K562 (cell line): Measurements from ENCODE around the gene PRPSAP1. TPM values are rescaled to one million over a fixed set of nuclear protein-coding genes. Genes with fewer than 3 reads are reported as not detected.
A peak's percentile ranks its signal among the peaks of the same experiment; 100 is the strongest.

Experiments
- BRCA1 ChIP-seq, 2 experiments: fragments of 450-650 bp in 1 of 2; sonication (generic) in 1 of 2; formaldehyde crosslinking in 1 of 2; IDR thresholded peaks; 2 replicates each; pipeline versions ENCODE4 v1.5.0 to v1.6.1; 2017 to 2020; ENCODE audit warnings: mild to moderate bottlenecking in 1 of 2, missing genetic modification reagents in 1 of 2
- DNMT1 ChIP-seq: fragments of 450-650 bp; IDR thresholded peaks from 2 replicates; pipeline ENCODE4 v1.6.1; 2016; ENCODE audit warnings: antibody characterized with exemption, mild to moderate bottlenecking
- EHMT2 ChIP-seq: fragments of 450-650 bp; IDR thresholded peaks from 2 replicates; pipeline ENCODE4 v1.6.1; 2018; ENCODE audit warnings: antibody characterized with exemption
- ERF ChIP-seq: fragments of 450-650 bp; formaldehyde crosslinking; IDR thresholded peaks from 2 replicates; pipeline ENCODE4 v1.4.0; 2020; ENCODE audit warnings: mild to moderate bottlenecking, mixed read lengths
- GATA2 ChIP-seq: sonication (generic); formaldehyde crosslinking; IDR thresholded peaks from 2 replicates; pipeline ENCODE4 v1.4.0; 2020; ENCODE audit warnings: mild to moderate bottlenecking, missing genetic modification reagents
- HDAC1 ChIP-seq, 2 experiments: fragments of 450-650 bp; IDR thresholded peaks; 2 replicates each; pipeline ENCODE4 v1.6.1; 2016 to 2017; ENCODE audit warnings: inconsistent platforms in 1 of 2, mild to moderate bottlenecking in 1 of 2, moderate library complexity in 1 of 2
- HES1 ChIP-seq: fragments of 450-650 bp; IDR thresholded peaks from 2 replicates; pipeline ENCODE4 v1.6.1; 2016; ENCODE audit warnings: low read depth, mild to moderate bottlenecking, moderate library complexity
- HMBOX1 ChIP-seq: sonication (generic); IDR thresholded peaks from 2 replicates; pipeline ENCODE4 v1.6.1; 2016
- HSF4 ChIP-seq: fragments of 250-450 bp; sonication (Bioruptor Pico); IDR thresholded peaks from 2 replicates; pipeline ENCODE4 v2.1.2; 2022; ENCODE audit warnings: mild to moderate bottlenecking, moderate library complexity, borderline replicate concordance
- IRF2 ChIP-seq: sonication (generic); formaldehyde crosslinking; IDR thresholded peaks from 2 replicates; pipeline ENCODE4 v1.8.1; 2022; ENCODE audit warnings: mild to moderate bottlenecking, missing genetic modification reagents
- IRF9 ChIP-seq: fragments of 450-650 bp; IDR thresholded peaks from 2 replicates; pipeline ENCODE4 v1.6.1; 2016; ENCODE audit warnings: missing biosample characterization, missing genetic modification characterization
- JUND ChIP-seq, 2 experiments: IDR thresholded peaks; 2 replicates in 1 of 2; 3 replicates in 1 of 2; pipeline ENCODE4 v1.6.1; 2011; ENCODE audit warnings: borderline replicate concordance in 2 of 2, low read depth in 2 of 2, low read length in 2 of 2, improper control_type of control experiment in 1 of 2, missing biosample characterization in 1 of 2, missing genetic modification characterization in 1 of 2, missing genetic modification reagents in 1 of 2
- KHSRP ChIP-seq: fragments of 450-650 bp; IDR thresholded peaks from 2 replicates; pipeline ENCODE4 v1.6.1; 2017
- MAFF ChIP-seq: IDR thresholded peaks from 2 replicates; pipeline ENCODE4 v1.6.1; 2012; ENCODE audit warnings: low read length, improper control_type of control experiment
- MTA1 ChIP-seq: fragments of 450-650 bp; IDR thresholded peaks from 2 replicates; pipeline ENCODE4 v1.6.1; 2017; ENCODE audit warnings: borderline replicate concordance
- NFATC3 ChIP-seq: fragments of 450-650 bp; IDR thresholded peaks from 2 replicates; pipeline ENCODE4 v1.6.1; 2017; ENCODE audit warnings: mild to moderate bottlenecking
- NR2F6 ChIP-seq: fragments of 450-650 bp; formaldehyde crosslinking; IDR thresholded peaks from 2 replicates; pipeline ENCODE4 v1.4.0; 2020; ENCODE audit warnings: mild to moderate bottlenecking
- PHB ChIP-seq: fragments of 250-450 bp; sonication (Bioruptor Pico); IDR thresholded peaks from 2 replicates; pipeline ENCODE4 v1.5.0; 2021
- PHF8 ChIP-seq: fragments of 200-600 bp; sonication (generic); IDR thresholded peaks from 2 replicates; pipeline ENCODE4 v1.6.1; 2012; ENCODE audit warnings: mixed run types, mild to moderate bottlenecking, inconsistent platforms, low read length, moderate library complexity, borderline replicate concordance
- PRMT5 ChIP-seq: sonication (generic); formaldehyde crosslinking; IDR thresholded peaks from 2 replicates; pipeline ENCODE4 v1.5.0; 2020; ENCODE audit warnings: missing genetic modification reagents
- RAD21 ChIP-seq, 2 experiments: fragments of 250-450 bp in 1 of 2; fragments of 450-650 bp in 1 of 2; sonication (Bioruptor Pico) in 1 of 2; formaldehyde crosslinking in 1 of 2; IDR thresholded peaks in 1 of 2; conservative IDR thresholded peaks in 1 of 2; 2 replicates each; pipeline versions ENCODE4 v1.4.0 to v1.8.0; 2020 to 2022; ENCODE audit warnings: mild to moderate bottlenecking in 2 of 2, moderate library complexity in 1 of 2
- SMARCE1 ChIP-seq: fragments of 450-650 bp; IDR thresholded peaks from 2 replicates; pipeline ENCODE4 v1.7.1; 2016; ENCODE audit warnings: mild to moderate bottlenecking
- TBP ChIP-seq: optimal IDR thresholded peaks from 2 replicates; pipeline ENCODE3; 2011; ENCODE audit warnings: low read depth, low read length, improper control_type of control experiment
- U2AF1 ChIP-seq: fragments of 200-400 bp; formaldehyde crosslinking; optimal IDR thresholded peaks from 2 replicates; pipeline ENCODE3; 2017; ENCODE audit warnings: mild to moderate bottlenecking, low read depth, low read length, moderate library complexity
- XRCC5 ChIP-seq: fragments of 200-400 bp; formaldehyde crosslinking; IDR thresholded peaks from 2 replicates; pipeline ENCODE4 v1.6.1; 2017; ENCODE audit warnings: low read depth, mild to moderate bottlenecking, low read length
- ZNF165 ChIP-seq: fragments of 250-450 bp; sonication (Bioruptor Pico); IDR thresholded peaks from 2 replicates; pipeline ENCODE4 v1.4.0; 2020; ENCODE audit warnings: borderline replicate concordance
- ZNF668 ChIP-seq: fragments of 250-450 bp; sonication (Bioruptor Pico); IDR thresholded peaks from 2 replicates; pipeline ENCODE4 v1.8.0; 2022; ENCODE audit warnings: mild to moderate bottlenecking, inconsistent platforms
- polyA plus RNA-seq, 8 experiments: library from polyadenylated mRNA; depleted of rRNA in 4 of 8; stranded (reverse) in 5 of 8; unstranded in 3 of 8; fragments of >200 nt; fragmentation: Nextera tagmentation in 2 of 8; fragmentation: Illumina TruSeq in 1 of 8; extraction: Ambion mirVana in 2 of 8; extraction: Trizol in 1 of 8; gene quantifications; 2 replicates each; pipeline versions ENCODE4 v1.2.1 to v1.2.3, GENCODE V29; 2011 to 2014; ENCODE audit warnings: inconsistent platforms in 1 of 8, missing spikeins in 1 of 8
- total RNA-seq, 7 experiments: library from RNA; depleted of rRNA in 6 of 7; stranded (reverse); fragments of >200 nt in 6 of 7; fragmentation: Illumina TruSeq in 2 of 7; extraction: Trizol in 2 of 7; gene quantifications; 2 replicates each; pipeline versions ENCODE4 v1.2.1 to v1.2.3, GENCODE V29; 2011 to 2021; ENCODE audit warnings: low replicate concordance in 1 of 7

Gene PRPSAP1
- total and polyA plus RNA-seq, 9 of the 15 experiments (the other 6 are each of a cell fraction or from before 2014, with no cell fraction given), result 21.9 to 77.1 (median 40.8) TPM

GRCh38 chr17:76384987-76385891 is 31.5 kb upstream of the PRPSAP1 start (continued):
- TF ChIP-seq TBP (no peak), PHB (CRISPR knock-in tag) (no peak), U2AF1 (peak; percentile 79), DNMT1 (no peak), PRMT5 (CRISPR knock-in tag) (no peak), MAFF (no peak), HES1 (no peak), BRCA1 (IDR thresholded peaks at IDR 0.05) (no peak), BRCA1 (CRISPR knock-in tag; IDR thresholded peaks at IDR 0.05) (no peak), RAD21 (CRISPR knock-in tag; conservative IDR thresholded peaks at IDR 0.05 in 1 of 2, IDR thresholded peaks at IDR 0.05 in 1 of 2) (no peak), IRF9 (tag) (no peak), JUND (IDR thresholded peaks at IDR 0.05; ENCODE audit: borderline replicate concordance, low read depth, low read length) (peak; percentile 70), JUND (tag; IDR thresholded peaks at IDR 0.05; ENCODE audit: borderline replicate concordance, low read depth, low read length) (no peak; the same call in 2 of the 3 replicates), XRCC5 (no peak), SMARCE1 (0 out of 2 replicates have a peak, but pooled peaks have one; percentile 40), MTA1 (no peak), ZNF165 (CRISPR knock-in tag) (no peak), HMBOX1 (no peak), PHF8 (no peak), NR2F6 (CRISPR knock-in tag) (no peak), HSF4 (no peak), ERF (CRISPR knock-in tag) (no peak), EHMT2 (no peak), ZNF668 (CRISPR knock-in tag) (no peak), GATA2 (CRISPR knock-in tag) (no peak), NFATC3 (no peak), KHSRP (no peak), IRF2 (CRISPR knock-in tag) (no peak), HDAC1 (IDR thresholded peaks at IDR 0.05) (no peak)
